NT2/D1 (cell line): Measurements from ENCODE around the gene FABP3.

ENCODE experiments used
- SUZ12 ChIP-seq: IDR thresholded peaks from 2 replicates; pipeline ENCODE4 v1.6.1; 2011; ENCODE audit not compliant: insufficient read length, insufficient read depth; ENCODE audit errors: extremely low read depth
- YY1 ChIP-seq: IDR thresholded peaks from 2 replicates; pipeline ENCODE4 v1.6.1; 2011; ENCODE audit not compliant: insufficient read length, insufficient read depth
- ZNF274 ChIP-seq: IDR thresholded peaks from 2 replicates; pipeline ENCODE4 v1.6.1; 2011; ENCODE audit warnings: mild to moderate bottlenecking, low read depth, low read length

- no peak for TF ChIP-seq ZNF274
- TF ChIP-seq YY1, result no peak
- TF ChIP-seq SUZ12, result no peak
Observed at GRCh38 chr1:31381394-31382294, 8.8 kb upstream of the FABP3 start.
